ENCODE measurements around the gene GAL3ST3. TPM values are rescaled to one million over a fixed set of nuclear protein-coding genes. Genes with fewer than 3 reads are reported as not detected.

The GAL3ST3 gene
- total and polyA plus RNA-seq, 2 experiments from 2014 or later: 15.6 to 63.4 TPM

- TF ChIP-seq CTCF (conservative IDR thresholded peaks at IDR 0.05; ENCODE audit: low read depth in 2 of 2): no peak
- TF ChIP-seq ZNF331 (CRISPR knock-in tag; IDR thresholded peaks at IDR 0.05; ENCODE audit: low read depth): no peak
- TF ChIP-seq EZH2phosphoT487 (IDR thresholded peaks at IDR 0.05; ENCODE audit: unreplicated experiment): no peak
- no peak for TF ChIP-seq JUNB (IDR thresholded peaks at IDR 0.05; ENCODE audit: unreplicated experiment)
Observed at GRCh38 chr11:66083767-66084166, 34.8 kb upstream of the GAL3ST3 start (continued).

GRCh38 chr11:66082946-66083698, 34.2 kb upstream of the GAL3ST3 start:
- 0 out of 2 replicates have a peak, but pooled peaks cover 6% of the 10 kb centered on the region for H3F3A ChIP-seq (replicated peaks; ENCODE audit: low read depth)
- no peaks in the 10 kb centered on the region for H3K36me3 ChIP-seq (ENCODE audit: insufficient read depth)
- no peaks in the 10 kb centered on the region for H3K4me1 ChIP-seq (ENCODE audit: insufficient read depth)
- no peak overlapping the region for H3K27ac Mint-ChIP-seq
- no peak overlapping the region for H3K27ac ChIP-seq (ENCODE audit: low read depth)
- H2AFZ ChIP-seq: no peak overlapping the region
- no peak for ATAC-seq
- no peaks in the 10 kb centered on the region for H3K9me3 Mint-ChIP-seq
- H3K36me3 Mint-ChIP-seq (ENCODE audit: low read depth): no peaks in the 10 kb centered on the region
- H4K20me1 ChIP-seq (replicated peaks; ENCODE audit: insufficient read depth): peaks cover 23% of the 10 kb centered on the region
- no peak for TF ChIP-seq REST (IDR thresholded peaks at IDR 0.05; ENCODE audit: unreplicated experiment)
- no peak for TF ChIP-seq CTCF (conservative IDR thresholded peaks at IDR 0.05; ENCODE audit: low read depth in 2 of 2)
- TF ChIP-seq STAT1 (IDR thresholded peaks at IDR 0.05; ENCODE audit: unreplicated experiment): no peak
- no peak for TF ChIP-seq NANOG (IDR thresholded peaks at IDR 0.05; ENCODE audit: borderline replicate concordance)
- TF ChIP-seq, protein P1, sequence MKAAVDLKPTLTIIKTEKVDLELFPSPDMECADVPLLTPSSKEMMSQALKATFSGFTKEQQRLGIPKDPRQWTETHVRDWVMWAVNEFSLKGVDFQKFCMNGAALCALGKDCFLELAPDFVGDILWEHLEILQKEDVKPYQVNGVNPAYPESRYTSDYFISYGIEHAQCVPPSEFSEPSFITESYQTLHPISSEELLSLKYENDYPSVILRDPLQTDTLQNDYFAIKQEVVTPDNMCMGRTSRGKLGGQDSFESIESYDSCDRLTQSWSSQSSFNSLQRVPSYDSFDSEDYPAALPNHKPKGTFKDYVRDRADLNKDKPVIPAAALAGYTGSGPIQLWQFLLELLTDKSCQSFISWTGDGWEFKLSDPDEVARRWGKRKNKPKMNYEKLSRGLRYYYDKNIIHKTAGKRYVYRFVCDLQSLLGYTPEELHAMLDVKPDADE (IDR thresholded peaks at IDR 0.05): no peak
- no peak for TF ChIP-seq CREB1 (CRISPR knock-in tag; IDR thresholded peaks at IDR 0.05; ENCODE audit: low read depth)
- no peak for TF ChIP-seq ZNF331 (CRISPR knock-in tag; IDR thresholded peaks at IDR 0.05; ENCODE audit: low read depth)
- TF ChIP-seq EZH2 (IDR thresholded peaks at IDR 0.05; ENCODE audit: low read depth, unreplicated experiment): no peak
- no peak overlapping the region for H3K4me3 ChIP-seq
- no peak overlapping the region for H3K4me3 Mint-ChIP-seq
- H3K4me2 ChIP-seq: no peak overlapping the region
- peaks cover 42% of the 10 kb centered on the region for H3K79me2 ChIP-seq (replicated peaks; ENCODE audit: insufficient read depth)
- no peaks in the 10 kb centered on the region for H3K9me2 ChIP-seq (ENCODE audit: insufficient read depth)
- H3K27me3 Mint-ChIP-seq (ENCODE audit: insufficient read depth, low read depth, poor library complexity): no peaks in the 10 kb centered on the region
- no peaks in the 10 kb centered on the region for H3K27me3 ChIP-seq (ENCODE audit: insufficient read depth)
- H3K4me1 Mint-ChIP-seq: no peaks in the 10 kb centered on the region; the same call in 2 of the 3 replicates
- DNase-seq (ENCODE audit: low spot score): no peak
